ENCODE measurements around the gene MPHOSPH9. TPM values are rescaled to one million over a fixed set of nuclear protein-coding genes. Genes with fewer than 3 reads are reported as not detected.
A peak's percentile ranks its signal among the peaks of the same experiment; 100 is the strongest.

Gene MPHOSPH9
- polyA plus RNA-seq, 3 donors, result 6.3 to 14.1 (median 9.2) TPM

- Histone ChIP-seq H3K9ac (ENCODE audit: insufficient read depth, low read length, poor library complexity, severe bottlenecking) (peak overlapping the region; percentile 63), H3K27ac (ENCODE audit: low read depth in 1 of 2, low read length in 2 of 2) (peak overlapping the region in 1 of 2 donors; percentile 34), H3K4me1 (ENCODE audit: control insufficient read depth in 1 of 2, insufficient read depth in 2 of 2, low read length in 2 of 2) (peaks cover 37 to 44% of the 10 kb centered on the region in 2 donors), H3K79me2 (ENCODE audit: insufficient read depth, low read length) (peaks cover 22% of the 10 kb centered on the region), H2AFZ (ENCODE audit: insufficient read depth, low read depth, low read length, poor library complexity, severe bottlenecking) (peak overlapping the region; percentile 89), H3K36me3 (replicated peaks in 1 of 2; ENCODE audit: control insufficient read depth in 1 of 2, insufficient read depth in 2 of 2, low read length in 2 of 2) (peaks cover 9 to 21% of the 10 kb centered on the region in 2 donors), H3K9me3 (replicated peaks in 1 of 2; ENCODE audit: control insufficient read depth in 1 of 2, insufficient read depth in 1 of 2, low read length in 2 of 2) (no peaks in the 10 kb centered on the region), H3K4me2 (replicated peaks; ENCODE audit: extremely low read depth, low read length, poor library complexity, severe bottlenecking) (peak overlapping the region; percentile 98), H3K27me3 (ENCODE audit: control insufficient read depth in 2 of 2, insufficient read depth in 2 of 2, low read length in 2 of 2) (peaks cover 0 to 2% of the 10 kb centered on the region in 2 donors), H4K20me1 (ENCODE audit: insufficient read depth, low read length) (no peaks in the 10 kb centered on the region), H3K4me3 (replicated peaks in 1 of 3; ENCODE audit: low read depth in 2 of 3, low read length in 3 of 3) (peak overlapping the region; percentile 18 to 84 (median 56))
- 2% methylated on average over 20 of the region's 36 CpGs for WGBS (ENCODE audit: insufficient coverage)
- H3K27me3 Mint-ChIP-seq (ENCODE audit: low read depth in 3 of 3), result peaks cover 0 to 6% (median 0%) of the 10 kb centered on the region in 3 donors
- peaks cover 25 to 32% of the 10 kb centered on the region in 2 donors for H3K36me3 Mint-ChIP-seq
- peaks cover 40% of the 10 kb centered on the region for H3K4me1 Mint-ChIP-seq
- intact Hi-C loops (cut with micrococcal nuclease), result no loop called here
- peak overlapping the region; percentile 89 to 96 for H3K4me3 Mint-ChIP-seq
- H3K27ac Mint-ChIP-seq, result peak overlapping the region in 5 of 7 donors; percentile 37 to 87 (median 60)
- peak in 2 of 3 donors; percentile 18 to 28 for DNase-seq
- no peaks in the 10 kb centered on the region for H3K9me3 Mint-ChIP-seq
- TF ChIP-seq CTCF (IDR thresholded peaks at IDR 0.05), result no peak
Measured at GRCh38 chr12:123267991-123268843, 35.3 kb upstream of the MPHOSPH9 start.

GRCh38 chr12:123267335-123267920 lies 34.5 kb upstream of the MPHOSPH9 start:
- Histone ChIP-seq H4K20me1 (ENCODE audit: insufficient read depth, low read length) (no peaks in the 10 kb centered on the region), H3K4me3 (replicated peaks in 1 of 3; ENCODE audit: low read depth in 2 of 3, low read length in 3 of 3) (peak overlapping the region in 2 of 3 experiments; percentile 56 to 84), H3K9me3 (replicated peaks in 1 of 2; ENCODE audit: control insufficient read depth in 1 of 2, insufficient read depth in 1 of 2, low read length in 2 of 2) (no peaks in the 10 kb centered on the region), H3K27me3 (ENCODE audit: control insufficient read depth in 2 of 2, insufficient read depth in 2 of 2, low read length in 2 of 2) (peaks cover 0 to 2% of the 10 kb centered on the region in 2 donors), H3K9ac (ENCODE audit: insufficient read depth, low read length, poor library complexity, severe bottlenecking) (peak overlapping the region; percentile 63), H3K79me2 (ENCODE audit: insufficient read depth, low read length) (peaks cover 22% of the 10 kb centered on the region), H2AFZ (ENCODE audit: insufficient read depth, low read depth, low read length, poor library complexity, severe bottlenecking) (peak overlapping the region; percentile 89), H3K27ac (ENCODE audit: low read depth in 1 of 2, low read length in 2 of 2) (no peak overlapping the region), H3K36me3 (replicated peaks in 1 of 2; ENCODE audit: control insufficient read depth in 1 of 2, insufficient read depth in 2 of 2, low read length in 2 of 2) (peaks cover 14 to 29% of the 10 kb centered on the region in 2 donors), H3K4me2 (replicated peaks; ENCODE audit: extremely low read depth, low read length, poor library complexity, severe bottlenecking) (peak overlapping the region; percentile 98), H3K4me1 (ENCODE audit: control insufficient read depth in 1 of 2, insufficient read depth in 2 of 2, low read length in 2 of 2) (peaks cover 37 to 44% of the 10 kb centered on the region in 2 donors)
- Mint-ChIP-seq H3K27ac (peak overlapping the region in 2 of 7 donors; percentile 6 to 64), H3K4me3 (peak overlapping the region; percentile 89 to 96), H3K4me1 (peaks cover 40% of the 10 kb centered on the region), H3K9me3 (no peaks in the 10 kb centered on the region), H3K36me3 (peaks cover 30 to 39% of the 10 kb centered on the region in 2 donors), H3K27me3 (ENCODE audit: low read depth in 3 of 3) (peaks cover 0 to 7% (median 0%) of the 10 kb centered on the region in 3 donors)
- TF ChIP-seq CTCF (IDR thresholded peaks at IDR 0.05), result no peak
- WGBS (ENCODE audit: insufficient coverage), result 90% methylated on average over 3 of the region's 7 CpGs
- DNase-seq, result no peak
- intact Hi-C loops (cut with micrococcal nuclease), result no loop called here

Measured in CD14-positive monocyte (primary cell).